Kidney tubule cell (primary cell): ENCODE data around the gene CDH12.
"Not testable (repeated sequence)": the region's sequence is repeated elsewhere in the genome, so short reads cannot be mapped to it uniquely, and the experiment has no call there.

Experiments used
- DNase-seq: peaks from one replicate; pipeline ENCODE4 v3.0.0-alpha.2; 2018; ENCODE audit warnings: low spot score

Gene CDH12

GRCh38 chr5:22560147-22560546 lies 293.0 kb downstream of the CDH12 start:
- DNase-seq, result peak; percentile 1

- DNase-seq, result no peak
Measured at GRCh38 chr5:22557251-22557650, 295.9 kb downstream of the CDH12 start.

GRCh38 chr5:22554475-22554874 lies 298.7 kb downstream of the CDH12 start:
- no peak for DNase-seq

- no peak for DNase-seq
Measured at GRCh38 chr5:22549876-22550671, 303.1 kb downstream of the CDH12 start.

- no peak for DNase-seq
Measured at GRCh38 chr5:22542340-22542739, 310.8 kb downstream of the CDH12 start.

- DNase-seq, result no peak
Measured at GRCh38 chr5:22541037-22541436, 312.1 kb downstream of the CDH12 start.

DNA sequence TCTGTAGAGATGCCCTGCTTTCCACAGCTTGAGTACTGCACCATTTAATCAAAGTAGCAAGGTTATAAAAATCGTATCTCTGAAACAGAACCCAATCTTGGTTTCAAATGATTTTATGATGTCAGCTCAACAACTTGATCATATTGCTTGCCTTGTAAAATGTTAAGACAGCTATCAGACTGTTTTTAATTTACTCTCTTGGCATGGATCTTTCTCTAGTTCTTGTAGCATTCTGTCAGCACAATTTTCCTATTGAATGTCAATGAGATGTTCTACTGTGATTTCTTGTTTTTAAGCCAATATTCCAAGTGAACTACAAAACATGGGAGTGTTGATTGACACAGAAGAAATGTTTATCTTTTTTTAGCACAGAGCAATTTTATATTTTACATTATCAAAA lies 313.4 kb downstream of the CDH12 start:
- DNase-seq, result no peak

- DNase-seq, result no peak
Measured at GRCh38 chr5:22531986-22532385, 321.2 kb downstream of the CDH12 start.

- DNase-seq, result no peak
Measured at GRCh38 chr5:22521521-22521920, 331.6 kb downstream of the CDH12 start.

GRCh38 chr5:22516497-22516896 lies 336.6 kb downstream of the CDH12 start:
- DNase-seq, result not testable (repeated sequence)

GRCh38 chr5:22514231-22514630 lies 338.9 kb downstream of the CDH12 start:
- no peak for DNase-seq

GRCh38 chr5:22505891-22506290 lies 347.3 kb downstream of the CDH12 start:
- no peak for DNase-seq

- DNase-seq, result no peak
Measured at GRCh38 chr5:22504411-22504810, 348.7 kb downstream of the CDH12 start.

- no peak for DNase-seq
Measured at GRCh38 chr5:22500556-22500955, 352.6 kb downstream of the CDH12 start.

DNA sequence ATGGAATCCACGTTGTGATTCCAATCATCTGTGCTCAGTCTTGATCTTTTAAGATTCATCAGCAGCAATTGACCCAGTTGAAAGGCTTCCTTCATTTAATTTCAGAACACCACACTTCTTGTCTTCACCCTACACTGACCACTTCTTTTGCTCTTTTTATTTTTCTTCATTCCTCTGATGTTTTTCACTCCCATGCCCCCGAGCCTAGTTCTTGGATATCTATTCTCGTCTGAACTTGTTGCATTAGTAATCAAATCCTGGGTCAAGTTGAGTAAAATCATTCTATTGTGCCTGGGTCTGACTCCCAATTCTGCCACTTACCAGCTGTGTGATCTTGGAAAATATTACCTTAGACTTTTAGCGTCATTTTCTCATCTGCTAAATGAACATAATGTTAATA lies 356.5 kb downstream of the CDH12 start:
- DNase-seq, result no peak

DNA sequence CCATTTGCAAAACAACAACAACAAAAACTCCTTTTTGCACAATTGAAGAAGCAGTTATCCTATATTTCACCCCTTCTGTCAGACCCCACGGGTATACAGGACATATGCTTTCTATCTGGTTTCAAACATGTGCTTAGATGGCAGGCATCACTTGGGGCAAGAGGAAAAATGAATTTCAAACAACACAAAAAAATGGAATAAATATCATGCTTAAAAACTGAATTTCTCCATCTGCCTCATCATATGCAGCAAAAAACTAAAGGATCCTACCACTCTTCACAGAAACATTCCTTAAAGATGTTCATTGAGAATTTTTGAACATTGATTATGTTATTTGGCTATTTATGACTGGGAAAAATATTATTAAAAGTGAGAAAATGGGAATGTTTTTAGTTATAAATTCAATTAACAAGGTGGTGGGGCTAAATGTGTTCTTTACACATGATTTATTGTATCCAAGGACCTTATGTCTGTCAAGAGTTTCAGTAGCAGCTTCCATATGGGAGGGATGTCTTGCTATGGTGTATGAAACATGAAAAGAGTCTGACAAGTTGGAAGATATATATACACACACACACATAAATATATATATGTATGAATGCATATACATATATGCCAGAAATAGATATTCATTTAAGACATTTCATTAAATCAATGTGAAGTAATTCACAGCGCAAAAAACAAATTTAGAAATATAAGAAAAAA lies 358.0 kb downstream of the CDH12 start:
- no peak for DNase-seq

GRCh38 chr5:22488427-22488826 lies 364.7 kb downstream of the CDH12 start:
- DNase-seq, result no peak

DNA sequence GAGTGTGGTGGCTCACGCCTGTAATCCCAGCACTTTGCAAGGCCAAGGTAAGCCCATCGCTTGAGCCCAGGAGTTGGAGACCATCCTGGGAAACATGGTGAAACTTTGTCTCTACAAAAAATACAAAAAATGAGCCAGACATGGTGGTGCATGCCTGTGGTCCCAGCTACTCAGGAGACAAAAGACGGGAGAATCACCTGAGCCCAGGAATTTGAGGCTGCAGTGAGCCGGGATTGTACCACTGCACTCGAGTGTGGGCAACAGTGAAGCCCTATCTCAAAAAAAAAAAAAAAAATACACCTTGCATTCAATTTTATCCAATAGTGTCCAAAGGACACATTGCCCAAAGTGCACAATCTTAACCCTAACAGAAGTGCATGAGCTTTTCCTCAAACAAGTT lies 372.8 kb downstream of the CDH12 start:
- no peak for DNase-seq

- DNase-seq, result no peak
Measured at GRCh38 chr5:22473886-22474285, 379.3 kb downstream of the CDH12 start.

GRCh38 chr5:22471154-22471553 lies 382.0 kb downstream of the CDH12 start:
- DNase-seq, result no peak

- no peak for DNase-seq
Measured at GRCh38 chr5:22470408-22470807, 382.7 kb downstream of the CDH12 start.

- DNase-seq, result no peak
Measured at GRCh38 chr5:22465616-22466015, 387.5 kb downstream of the CDH12 start.

GRCh38 chr5:22465177-22465576 lies 388.0 kb downstream of the CDH12 start:
- no peak for DNase-seq

GRCh38 chr5:22460189-22460588 lies 393.0 kb downstream of the CDH12 start:
- DNase-seq, result no peak
